ENCODE data around the gene HBS1L.

HBS1L gene

GRCh38 chr6:134995536-134995935 lies 59.1 kb downstream of the HBS1L start:
- FAIRE-seq: no peak

GRCh38 chr6:134994431-134994830 lies 60.2 kb downstream of the HBS1L start:
- FAIRE-seq: no peak

- FAIRE-seq: no peak
These were observed 62.5 kb downstream of the HBS1L start for GRCh38 chr6:134992155-134992554.

- no peak for FAIRE-seq
These were observed 64.4 kb downstream of the HBS1L start for GRCh38 chr6:134990262-134990661.

- FAIRE-seq: no peak
These were observed 69.8 kb downstream of the HBS1L start for GRCh38 chr6:134984821-134985220.

GRCh38 chr6:134983823-134984222 lies 70.8 kb downstream of the HBS1L start:
- no peak for FAIRE-seq

- no peak for FAIRE-seq
These were observed 72.5 kb downstream of the HBS1L start for GRCh38 chr6:134982161-134982560.

GRCh38 chr6:134980846-134981245 lies 73.8 kb downstream of the HBS1L start:
- no peak for FAIRE-seq

- FAIRE-seq: no peak
These were observed 75.5 kb downstream of the HBS1L start for GRCh38 chr6:134979142-134979541.

- no peak for FAIRE-seq
These were observed 80.3 kb downstream of the HBS1L start for GRCh38 chr6:134974370-134974769.

GRCh38 chr6:134967711-134968110 lies 86.9 kb downstream of the HBS1L start:
- no peak for FAIRE-seq

GRCh38 chr6:134964451-134965203 lies 90.0 kb downstream of the HBS1L start:
- FAIRE-seq: peak; percentile 89

- no peak for FAIRE-seq
These were observed 92.2 kb downstream of the HBS1L start for GRCh38 chr6:134962421-134962820.

- no peak for FAIRE-seq
These were observed 93.3 kb downstream of the HBS1L start for GRCh38 chr6:134961366-134961765.

- FAIRE-seq: no peak
These were observed 95.0 kb downstream of the HBS1L start for GRCh38 chr6:134959603-134960002.

- FAIRE-seq: no peak
These were observed 97.9 kb downstream of the HBS1L start for GRCh38 chr6:134956676-134957075.

- FAIRE-seq: no peak
These were observed 98.6 kb downstream of the HBS1L start for GRCh38 chr6:134956032-134956431.

- FAIRE-seq: no peak
These were observed 100.2 kb downstream of the HBS1L start for GRCh38 chr6:134954272-134955000.

- FAIRE-seq: no peak
These were observed 102.9 kb downstream of the HBS1L start for GRCh38 chr6:134951494-134952263.

GRCh38 chr6:134950482-134950881 lies 104.1 kb downstream of the HBS1L start:
- no peak for FAIRE-seq

GRCh38 chr6:134949927-134950326 lies 104.7 kb downstream of the HBS1L start, which contains the start of gene ALDH8A1:
TSS of gene ALDH8A1 (minus strand) at chr6:134950101. CDS start at chr6:134950053, 48 bp downstream.
- FAIRE-seq: no peak

- FAIRE-seq: no peak
These were observed 105.9 kb downstream of the HBS1L start for GRCh38 chr6:134948691-134949090.

GRCh38 chr6:134948142-134948541 lies 106.5 kb downstream of the HBS1L start:
- no peak for FAIRE-seq
